H1 (cell line): ENCODE results near the gene INHBC. TPM values are rescaled to one million over a fixed set of nuclear protein-coding genes. Genes with fewer than 3 reads are reported as not detected.

Experiments
- JUN ChIP-seq: IDR thresholded peaks from 2 replicates; pipeline ENCODE4 v1.6.1; 2011; ENCODE audit warnings: low read depth, mild to moderate bottlenecking, improper control_type of control experiment, low read length
- NRF1 ChIP-seq: IDR thresholded peaks from 2 replicates; pipeline ENCODE4 v1.6.1; 2011; ENCODE audit warnings: mild to moderate bottlenecking, low read depth, low read length, improper control_type of control experiment
- RFX5 ChIP-seq: IDR thresholded peaks from 2 replicates; pipeline ENCODE4 v1.6.1; 2011; ENCODE audit warnings: low read depth, low read length, improper control_type of control experiment, borderline replicate concordance
- polyA plus RNA-seq, 7 experiments: library from polyadenylated mRNA; depleted of rRNA in 3 of 7; stranded (reverse) in 5 of 7; unstranded in 2 of 7; fragments of >200 nt in 5 of 7; fragments of 200-250 nt in 2 of 7; gene quantifications; 1 replicate in 5 of 7; 2 replicates in 1 of 7; 4 replicates in 1 of 7; pipeline versions ENCODE4 v1.2.1 to v1.2.3, GENCODE V29; 2011 to 2013; ENCODE audit warnings: missing spikeins in 2 of 7, mixed read lengths in 2 of 7
- total RNA-seq: library from RNA; stranded (reverse); fragmentation: NEBNext Ultra II Directional; extraction: Animal tissue kit (Norgen Biotek cat#: 25700); gene quantifications from 2 replicates; pipeline ENCODE4 v1.2.1, GENCODE V29; 2021

Gene INHBC
- total and polyA plus RNA-seq, 2 of the 8 experiments (the other 6 are each of a cell fraction or from before 2014, with no cell fraction given): 0.15 TPM; not detected in 1

GRCh38 chr12:57470970-57471656 is 36.5 kb downstream of the INHBC start (continued):
- TF ChIP-seq RFX5: no peak
- no peak for TF ChIP-seq NRF1
- no peak for TF ChIP-seq JUN
